Brain pericyte (primary cell): ENCODE measurements around the gene GNAT1.
"Not testable (repeated sequence)": the region's sequence is repeated elsewhere in the genome, so short reads cannot be mapped to it uniquely, and the experiment has no call there.

Experiments
- DNase-seq: peaks from one replicate; pipeline ENCODE4 v3.0.0-alpha.2; 2012; ENCODE audit warnings: low read depth, low spot score

GNAT1 gene

DNA sequence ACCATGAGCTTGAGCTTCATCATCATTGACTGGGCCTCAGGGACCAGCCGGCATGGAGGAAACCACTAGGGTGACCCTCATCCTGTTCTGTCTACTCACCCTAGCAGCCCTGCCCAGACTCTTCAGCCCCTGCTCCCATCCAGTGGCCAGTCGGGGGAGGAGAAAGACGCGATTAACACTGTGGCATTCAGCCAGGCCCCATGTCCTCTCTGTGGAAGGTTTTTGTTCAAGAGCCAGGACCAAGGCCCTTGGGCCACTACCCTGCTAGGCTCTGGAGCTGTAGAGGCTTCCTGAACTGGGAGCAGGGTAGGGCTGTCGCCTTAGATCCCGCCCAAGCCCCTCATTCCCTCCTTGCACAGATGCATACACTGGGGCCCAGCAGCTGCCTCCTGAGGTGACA is 28.7 kb downstream of the GNAT1 start:
- DNase-seq, result no peak

DNA sequence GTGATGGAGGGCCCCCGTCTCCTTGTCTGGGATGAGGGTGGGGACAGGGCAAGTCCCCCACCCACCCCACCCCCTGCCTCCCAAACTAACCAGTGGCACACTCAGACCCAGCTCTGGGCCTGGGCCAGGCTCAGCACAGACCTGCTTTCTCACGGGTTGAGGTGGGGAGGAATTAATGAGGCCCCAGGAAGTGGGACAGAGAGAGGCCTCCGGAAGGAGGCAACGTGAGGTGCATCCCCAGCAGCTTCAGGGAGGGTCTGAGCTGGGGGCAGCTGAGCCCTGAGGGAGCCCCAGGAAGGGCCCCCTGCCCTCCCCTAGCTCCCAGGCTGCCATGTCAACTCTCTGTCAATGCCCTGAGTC is 29.6 kb downstream of the GNAT1 start:
- DNase-seq, result no peak

DNA sequence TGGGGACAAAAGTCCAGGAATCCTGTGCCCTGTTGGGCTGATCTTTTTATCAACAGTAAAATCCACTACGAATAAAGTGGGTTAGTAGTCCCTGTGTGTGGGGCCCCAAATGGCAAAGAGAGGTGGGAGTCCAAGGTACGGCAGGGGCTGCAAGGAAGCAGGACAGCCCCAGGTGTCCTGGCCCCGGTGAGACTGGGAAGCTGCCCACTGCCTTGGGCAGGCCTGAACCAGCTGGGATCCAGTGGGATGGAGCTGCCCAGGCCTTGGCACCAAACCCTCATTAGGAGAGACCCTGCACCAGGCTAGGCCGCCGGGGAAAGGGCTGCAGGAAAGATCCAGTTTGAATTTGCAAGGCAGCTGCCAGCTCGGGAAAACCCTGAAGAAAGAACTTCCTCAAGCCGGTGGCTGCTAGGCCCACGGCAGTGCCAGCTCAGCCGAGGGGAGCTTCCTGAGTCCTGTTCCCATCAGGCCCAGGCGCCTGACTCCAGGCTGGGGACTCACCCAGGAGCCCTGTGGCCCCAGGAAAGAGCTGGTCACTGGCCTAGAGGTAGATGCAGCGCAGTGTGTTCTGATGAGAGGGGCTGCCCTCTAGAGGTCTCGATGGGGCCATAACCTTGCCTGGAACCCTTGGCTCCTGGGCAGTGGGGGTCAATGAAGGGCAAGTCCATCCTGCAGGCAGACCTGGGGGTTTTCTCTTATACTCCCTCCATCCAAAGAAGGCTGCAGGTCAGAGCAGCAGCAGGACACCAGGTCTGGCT is 30.2 kb downstream of the GNAT1 start:
- no peak for DNase-seq

DNA sequence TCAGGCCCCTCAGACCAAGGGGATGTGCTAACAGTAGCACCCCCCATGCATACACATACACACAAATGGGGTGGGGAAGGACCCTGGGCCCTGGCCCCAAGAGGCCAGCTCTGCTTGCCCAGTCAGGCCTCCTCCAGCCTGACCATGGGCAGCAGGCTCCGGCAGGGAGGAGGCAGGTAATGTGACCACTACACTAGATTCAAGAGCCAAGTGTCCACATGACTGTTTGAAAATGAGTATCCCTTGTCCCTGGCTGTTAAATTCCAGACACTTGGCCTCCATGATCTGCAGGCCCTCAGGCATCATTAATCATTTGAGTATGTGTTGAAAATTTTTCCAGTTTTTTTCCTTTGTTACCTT is 30.7 kb downstream of the GNAT1 start:
- no peak for DNase-seq

DNA sequence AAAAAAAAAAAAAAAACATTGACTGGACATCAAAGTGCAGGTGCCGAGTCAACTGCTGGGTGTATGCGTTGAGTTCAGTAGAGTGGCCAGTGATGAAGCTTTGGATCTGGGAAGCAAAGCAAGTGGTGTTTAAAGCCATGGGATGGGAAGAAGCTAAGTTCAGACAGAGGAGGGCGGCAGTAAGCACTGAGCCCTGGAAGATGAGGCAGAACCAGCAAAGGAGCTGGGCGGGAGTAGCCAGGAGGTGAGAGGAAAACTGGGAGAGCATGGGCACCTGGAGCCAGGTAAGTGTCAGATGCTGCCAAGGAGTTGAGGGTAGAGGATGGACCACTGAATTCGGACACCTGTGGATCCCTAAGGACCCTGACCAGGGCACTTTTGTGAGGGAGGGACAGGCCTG is 33.2 kb downstream of the GNAT1 start:
- DNase-seq, result no peak

GRCh38 chr3:50226888-50227389 is 35.5 kb downstream of the GNAT1 start:
- no peak for DNase-seq

DNA sequence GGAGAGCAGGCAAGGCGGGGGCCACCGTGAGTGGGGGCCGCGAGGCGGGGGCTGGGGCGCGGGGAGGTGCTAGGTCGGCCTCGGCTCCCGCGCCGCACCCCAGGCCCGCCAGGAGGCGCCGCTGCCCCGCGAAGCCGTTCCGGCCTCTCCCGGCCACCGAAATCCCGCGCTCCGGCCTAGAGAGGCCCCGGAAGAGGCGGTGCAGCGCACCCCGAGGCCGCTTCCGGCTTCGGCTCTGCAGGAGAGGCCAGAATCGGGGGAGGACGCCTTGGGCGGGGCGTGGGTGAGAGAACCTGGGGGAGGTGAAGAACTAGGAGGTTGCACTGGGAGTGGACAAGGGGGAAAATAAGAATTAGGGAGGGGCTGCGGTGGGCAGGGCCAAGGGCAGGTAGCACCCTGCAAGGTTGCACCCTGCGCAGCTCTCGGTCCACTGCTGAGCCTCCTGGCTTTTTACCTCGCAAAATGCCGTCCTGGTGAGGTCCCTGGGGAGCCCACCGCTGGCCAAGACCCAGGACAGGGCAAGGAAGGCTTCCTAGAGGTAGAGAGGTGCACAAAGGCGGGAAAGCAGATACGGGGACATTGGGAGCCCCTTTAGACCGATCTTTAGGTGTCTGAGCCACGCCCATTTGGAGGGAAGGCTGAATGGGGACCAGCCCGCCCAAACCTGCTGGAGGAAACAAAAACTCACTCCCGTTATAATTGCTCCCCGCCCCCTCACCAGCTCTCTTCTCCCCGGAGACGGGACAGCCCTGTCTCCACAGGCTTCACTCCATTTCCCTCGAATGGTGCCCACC is 36.2 kb downstream of the GNAT1 start:
- no peak for DNase-seq

DNA sequence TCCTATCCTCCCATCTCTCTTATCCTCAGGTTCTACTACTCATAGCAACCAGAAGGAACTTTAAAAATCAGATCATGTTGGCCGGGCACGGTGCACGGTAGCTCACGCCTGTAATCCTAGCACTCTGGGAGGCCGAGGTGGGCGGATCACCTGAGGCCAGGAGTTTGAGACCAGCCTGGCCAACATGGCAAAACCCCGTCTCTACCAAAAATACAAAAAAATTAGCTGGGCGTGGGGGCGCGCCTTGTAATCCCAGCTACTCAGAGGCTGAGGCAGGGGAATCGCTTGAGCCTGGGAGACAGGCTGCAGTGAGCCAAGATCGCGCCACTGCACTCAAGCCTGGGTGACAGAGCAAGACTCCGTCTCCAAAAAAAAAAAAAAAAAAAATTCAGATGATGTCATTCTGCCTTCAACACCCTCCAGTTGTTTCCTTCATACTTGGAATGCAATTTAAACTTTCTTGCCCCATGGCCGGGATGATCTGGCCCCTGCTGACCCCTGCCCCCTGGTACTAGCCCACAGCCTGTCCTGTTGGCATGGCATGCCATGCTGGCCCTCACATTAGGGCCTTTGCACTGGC is 36.9 kb downstream of the GNAT1 start:
- DNase-seq, result not testable (repeated sequence)

- DNase-seq, result no peak
Observed at GRCh38 chr3:50229490-50229889, 38.1 kb downstream of the GNAT1 start.

DNA sequence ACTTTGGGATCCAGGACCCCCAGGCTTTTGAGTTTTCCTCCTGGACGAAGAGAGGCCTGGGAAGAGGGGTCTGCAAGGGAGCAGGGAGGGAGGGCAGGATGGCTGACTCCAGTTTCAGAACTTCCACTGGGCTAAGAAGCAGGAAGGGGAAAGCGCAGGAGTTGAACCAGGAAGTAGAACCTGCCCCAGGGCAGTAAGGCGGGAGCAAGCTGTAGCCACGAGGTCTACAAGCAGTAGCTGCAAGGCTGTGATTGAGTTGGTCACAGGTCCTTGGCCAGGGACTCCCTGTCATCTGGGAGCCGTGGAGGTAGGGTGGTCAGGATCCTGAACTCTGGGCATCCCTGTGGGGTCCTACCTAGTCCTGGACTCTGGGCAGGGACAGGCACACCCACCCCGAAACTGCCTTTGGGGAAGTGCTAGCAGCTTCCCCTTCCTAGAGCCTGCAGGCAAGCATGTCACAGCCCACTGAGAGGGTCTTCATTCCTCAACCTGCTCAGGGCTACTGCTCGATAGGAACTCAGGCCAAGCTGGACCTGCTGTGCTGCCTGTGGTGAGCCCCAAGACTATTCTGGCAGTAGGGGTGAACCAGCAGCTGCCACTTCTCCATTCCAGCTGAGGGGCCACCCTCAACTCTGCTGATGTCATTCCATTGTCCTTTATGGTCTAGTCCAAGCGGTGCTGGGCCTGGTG is 38.8 kb downstream of the GNAT1 start:
- no peak for DNase-seq

GRCh38 chr3:50230794-50231125 is 39.4 kb downstream of the GNAT1 start:
- DNase-seq, result no peak

DNA sequence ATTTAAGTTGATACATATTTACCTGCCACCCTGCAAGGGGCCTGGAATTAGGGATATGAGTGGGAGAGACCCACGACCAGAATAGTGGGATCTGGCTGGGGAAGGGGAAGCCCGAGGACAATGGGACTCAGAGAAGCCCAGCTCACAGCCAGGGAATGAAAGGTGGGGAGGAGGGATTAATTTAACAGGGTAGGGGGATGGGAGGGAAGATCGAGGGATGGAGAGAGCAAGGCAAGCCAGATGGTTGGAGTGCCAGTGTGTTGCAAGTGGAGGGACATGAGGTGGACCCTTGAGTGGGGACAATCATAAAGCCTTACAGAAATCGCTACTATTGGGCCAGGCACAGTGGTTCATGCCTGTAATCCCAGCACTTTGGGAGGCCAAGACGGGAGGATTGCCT is 40.2 kb downstream of the GNAT1 start:
- DNase-seq, result no peak

- no peak for DNase-seq
Observed at GRCh38 chr3:50232303-50232702, 40.9 kb downstream of the GNAT1 start.

- DNase-seq, result no peak
Observed at GRCh38 chr3:50233176-50233575, 41.8 kb downstream of the GNAT1 start.

DNA sequence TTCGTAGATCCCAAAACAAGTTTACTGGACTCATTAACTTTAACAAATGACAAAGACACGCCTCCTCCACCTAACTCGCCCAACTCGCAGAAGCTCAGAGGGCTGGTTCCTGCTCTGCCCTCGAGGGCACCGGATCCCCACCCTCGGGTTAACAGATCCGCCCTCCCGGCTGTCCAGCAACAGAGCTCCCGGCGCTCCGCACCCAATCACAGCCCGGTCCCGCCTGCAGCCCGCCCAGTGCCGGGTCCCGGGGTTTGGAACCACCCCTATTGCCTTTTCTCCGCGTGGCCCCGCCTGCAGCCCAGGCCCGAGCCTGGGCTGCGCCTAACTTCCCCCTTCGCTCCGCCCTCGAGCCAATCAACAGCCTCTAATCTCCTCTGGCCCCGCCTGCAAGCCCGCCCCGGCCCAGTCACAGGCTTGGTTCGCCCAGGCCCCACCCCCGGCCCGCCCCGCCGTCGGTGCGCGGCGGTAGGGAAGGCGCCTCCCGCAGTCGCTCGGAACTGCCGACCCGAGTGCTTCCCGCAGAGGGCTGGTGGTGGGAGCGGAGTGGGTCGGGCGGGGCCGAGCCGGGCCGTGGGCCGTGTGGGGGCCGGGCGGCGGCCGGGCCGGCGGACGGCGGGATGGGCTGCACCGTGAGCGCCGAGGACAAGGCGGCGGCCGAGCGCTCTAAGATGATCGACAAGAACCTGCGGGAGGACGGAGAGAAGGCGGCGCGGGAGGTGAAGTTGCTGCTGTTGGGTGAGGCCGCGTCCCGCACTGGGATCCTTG is 44.5 kb downstream of the GNAT1 start, which contains the start of gene GNAI2:
TSS of gene GNAI2 (plus strand) at position 489 of the 768 bp plus-strand sequence. CDS start at position 621, 132 bp downstream.
- DNase-seq, result peak; percentile 87

- DNase-seq, result no peak
Observed at GRCh38 chr3:50236484-50237132, 45.2 kb downstream of the GNAT1 start.

DNA sequence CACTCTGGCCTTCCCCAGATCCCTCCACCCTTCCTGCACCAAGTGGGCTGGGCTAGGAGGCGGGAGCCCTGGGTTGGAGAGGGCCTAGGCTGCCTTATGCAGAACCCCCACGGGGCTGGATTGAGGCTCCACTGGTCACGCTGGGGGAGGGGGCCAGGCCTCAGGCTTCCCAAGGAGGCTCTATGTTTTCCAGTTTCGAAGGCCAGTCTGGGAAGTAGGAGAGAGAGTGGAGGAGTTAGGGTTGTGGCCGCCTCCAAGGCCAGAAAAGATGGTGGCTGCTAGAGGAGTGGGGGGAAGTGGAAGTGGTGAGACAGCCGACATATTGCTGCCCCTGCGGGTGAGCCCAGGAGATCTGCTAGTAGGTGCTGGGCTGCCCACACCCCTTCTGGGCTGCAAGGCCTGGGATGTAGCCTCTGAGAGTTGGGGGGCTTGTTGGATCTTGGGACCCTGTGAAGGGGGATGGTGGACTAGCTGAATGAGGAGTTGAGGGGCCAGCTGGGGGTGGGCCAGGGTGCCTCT is 45.8 kb downstream of the GNAT1 start:
- DNase-seq, result no peak

DNA sequence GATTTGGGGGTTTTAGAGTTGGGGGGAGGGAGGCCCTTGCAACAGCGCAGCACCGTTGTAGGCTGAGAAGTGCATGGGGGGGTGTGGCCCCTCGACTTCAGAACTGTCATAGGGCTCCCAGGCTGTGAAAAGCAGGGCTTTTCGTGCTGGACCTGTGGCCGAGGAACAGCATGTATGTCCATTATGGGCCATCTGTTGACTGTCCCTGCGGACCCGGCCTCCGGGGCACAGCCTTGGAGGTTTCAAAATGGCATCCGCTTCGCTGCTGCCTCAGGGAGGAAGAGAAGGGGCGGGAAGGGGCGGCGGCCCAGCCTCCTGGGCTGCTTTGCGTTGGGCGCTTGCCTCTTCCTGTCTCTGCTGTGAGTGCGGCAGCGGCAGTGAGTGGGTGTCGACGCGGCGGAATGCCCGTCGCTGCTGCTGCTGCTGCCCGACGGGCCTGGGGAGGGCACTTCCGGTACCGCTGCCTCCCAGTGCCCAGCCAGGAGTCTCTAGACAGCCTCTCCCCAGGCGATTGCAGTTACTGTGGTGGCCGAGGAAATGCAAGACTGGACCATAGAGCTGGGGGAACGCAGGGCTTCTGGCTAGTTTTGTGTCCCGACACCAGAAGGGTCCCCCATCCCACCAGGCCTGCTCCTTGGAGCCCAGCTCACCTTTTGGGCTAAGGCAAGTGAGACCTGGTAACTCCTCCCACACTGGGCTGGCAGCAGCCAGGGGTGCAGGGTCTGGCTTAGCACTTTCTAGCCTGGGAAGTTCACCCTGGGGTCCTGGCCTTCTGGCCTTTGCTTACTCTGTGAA is 46.5 kb downstream of the GNAT1 start:
- DNase-seq, result no peak

- no peak for DNase-seq
Observed at GRCh38 chr3:50238549-50239026, 47.2 kb downstream of the GNAT1 start.

DNA sequence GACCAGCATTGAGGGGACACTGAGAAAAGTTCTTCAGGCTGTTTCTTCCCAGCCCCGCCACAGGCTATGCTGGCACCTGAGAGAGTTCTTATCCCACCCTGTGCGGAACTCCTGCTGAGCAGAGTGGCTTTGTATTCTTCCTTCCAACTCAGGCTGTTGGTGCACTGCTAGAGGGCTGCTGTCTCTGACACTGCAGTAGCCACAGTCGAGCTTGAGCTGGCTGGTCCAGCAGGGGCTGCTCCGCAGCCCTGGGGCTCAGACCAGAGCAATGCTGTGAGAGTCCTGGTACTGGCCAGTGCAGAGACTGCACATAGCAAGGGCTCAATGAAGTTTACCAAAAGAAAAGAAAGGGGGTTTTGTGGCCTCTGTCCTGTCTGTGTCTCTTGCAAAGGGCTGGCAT is 48.2 kb downstream of the GNAT1 start:
- no peak for DNase-seq
